Heart left ventricle (tissue), 13 donors: ENCODE results near the gene BMPER.

Source experiments
- CTCF ChIP-seq, 12 donors: fragments of 200-600 bp; sonication (generic) in 4 of 12; IDR thresholded peaks; one replicate each; pipeline versions ENCODE4 v1.5.0 to v1.8.0; 2018 to 2022; ENCODE audit warnings: antibody characterized with exemption in 12 of 12, mild to moderate bottlenecking in 5 of 12
- POLR2A ChIP-seq, 2 donors: fragments of 450-650 bp; IDR thresholded peaks; one replicate each; pipeline ENCODE4 v1.6.1; 2017; ENCODE audit warnings: antibody characterized with exemption in 2 of 2, mild to moderate bottlenecking in 2 of 2, moderate library complexity in 2 of 2
- donor health status: ischemic (EF 13 %, LVEDD 7.1; RV severe dilation, severe dysfunction).
- donor health status: DM: no; HTN: yes; CAD: no.
- donor health status: DM: no; HTN: no; CAD: no.
- donor health status: ischemic (EF 25% LVEDD 6.9; RV normal size, moderate dysfunction).
- donor health status: ischemic (EF 25% LVEDD 5.7; RV mildly dilated, moderate dysfunction).
- donor health status: ischemic (EF 35%, LVEDD 5.7; RV mildly dilated, moderate dysfunction).
- donor health status: nonischemic (EF 11% LVEDD 7.7; RV severe dilation, severe dysfunction).
- donor health status: DM: yes; HTN: yes; CAD: no.
- donor health status: PGD.
- donor health status: ischemic (EF 29% LVEDD 5.4; RV normal size, mild dysfunction).
- donor health status: nonischemic (EF 23%, LVEDD 6.1; RV moderate dilation, normal function).

DNA sequence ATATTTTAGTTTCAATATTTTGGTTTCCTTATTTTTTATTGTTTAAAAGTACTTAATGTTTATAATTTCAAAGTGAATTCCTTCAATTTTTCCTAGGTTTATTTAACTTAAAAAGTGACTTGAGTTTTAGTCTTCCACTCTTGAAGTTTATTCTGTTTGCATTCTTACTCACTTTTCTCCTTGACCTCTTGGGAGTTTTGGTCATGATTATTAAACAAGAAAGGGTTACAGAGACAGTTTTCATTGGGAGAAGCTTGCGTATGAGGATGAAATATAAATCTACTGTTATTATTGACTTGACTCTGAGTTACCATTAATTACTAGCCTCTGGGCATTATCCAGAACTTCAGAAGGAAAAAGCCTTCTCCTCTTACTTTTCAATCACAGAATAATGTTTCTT lies 216.0 kb downstream of the BMPER start:
- TF ChIP-seq POLR2A (IDR thresholded peaks at IDR 0.05) (no peak), CTCF (IDR thresholded peaks at IDR 0.05) (no peak)
